Stimulated activated CD4-positive, alpha-beta T cell treated with anti-CD3 and anti-CD28 coated beads, Interleukin-4, amount 100 ng/mL, for 1 hour (primary cell): Measurements from ENCODE around the gene SLC12A7.
"Not testable (repeated sequence)": the region's sequence is repeated elsewhere in the genome, so short reads cannot be mapped to it uniquely, and the experiment has no call there.

Experiments used
- DNase-seq: peaks from one replicate; pipeline ENCODE4 v3.0.0-alpha.2; 2020

Gene SLC12A7

DNA sequence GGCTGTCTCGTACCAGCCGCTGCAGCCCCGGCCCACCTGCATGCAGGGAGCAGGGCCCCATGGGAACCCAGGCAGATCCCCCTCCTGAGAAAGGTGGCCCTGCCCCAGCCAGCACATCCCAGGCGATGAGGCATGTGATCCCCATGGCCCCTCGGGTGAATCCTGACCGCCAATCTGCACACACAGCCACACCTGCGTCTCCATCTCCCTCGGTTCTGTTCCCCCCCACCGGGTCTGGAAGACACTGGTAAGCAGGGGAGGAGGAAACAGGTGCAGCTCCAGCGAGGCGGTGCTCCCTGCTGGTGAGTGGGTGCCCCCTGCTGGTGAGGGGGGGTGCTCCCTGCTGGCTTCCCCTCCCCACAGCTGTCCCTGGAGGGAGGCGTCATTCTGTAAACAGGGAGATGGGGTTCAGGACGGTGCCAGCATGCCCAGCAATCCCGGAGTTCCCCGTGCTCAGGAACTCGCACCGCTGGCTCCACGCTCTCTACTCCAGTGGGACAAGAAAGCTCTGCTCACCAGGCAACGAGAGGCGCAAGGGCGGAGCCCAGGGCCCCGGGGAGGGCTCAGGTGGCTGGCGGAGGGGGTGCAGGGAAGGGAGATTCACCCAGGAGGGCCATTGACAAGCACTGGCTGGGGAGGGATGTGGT lies 28.4 kb upstream of the SLC12A7 start:
- peak; percentile 77 for DNase-seq

DNA sequence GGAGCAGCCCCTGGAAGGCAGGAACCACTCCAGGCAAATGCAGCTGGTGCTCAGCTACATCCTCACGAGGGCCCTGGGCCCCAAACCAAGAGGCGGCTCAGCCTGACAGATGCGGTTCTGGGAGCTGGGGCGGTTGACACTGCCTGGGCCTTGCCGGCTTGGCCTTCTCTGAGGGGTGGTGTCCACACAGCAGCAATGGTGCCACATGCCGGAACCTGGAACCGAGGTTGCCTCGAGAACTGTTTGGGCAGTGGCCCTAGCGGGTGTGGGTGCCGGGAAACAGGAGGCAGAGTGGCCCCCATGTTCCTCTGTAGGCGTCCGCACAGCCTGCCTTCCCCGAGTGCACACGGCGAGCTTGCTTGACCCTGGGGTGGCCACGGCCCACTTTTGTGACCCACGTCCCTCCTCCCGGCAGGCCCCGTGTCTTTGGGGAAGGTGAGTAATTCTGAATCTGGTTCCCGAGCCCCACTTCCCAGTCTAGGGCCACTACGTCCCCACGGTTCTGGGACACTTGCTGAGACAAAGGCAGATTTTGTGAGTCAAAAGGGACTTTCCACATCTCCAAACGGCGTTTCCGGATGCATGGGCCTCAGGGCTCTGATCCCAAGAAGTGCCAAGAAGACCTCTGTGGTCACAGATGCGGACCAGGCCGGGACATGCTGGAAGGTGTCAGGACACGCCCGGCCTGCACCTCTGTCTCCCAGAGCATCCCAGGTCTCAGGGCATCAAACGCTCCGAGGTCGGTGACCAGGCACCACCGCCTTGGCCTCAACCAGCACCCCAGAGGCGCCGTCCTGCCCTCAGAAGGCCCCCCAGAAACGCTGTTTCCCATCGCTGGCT lies 27.7 kb upstream of the SLC12A7 start:
- DNase-seq = no peak

DNA sequence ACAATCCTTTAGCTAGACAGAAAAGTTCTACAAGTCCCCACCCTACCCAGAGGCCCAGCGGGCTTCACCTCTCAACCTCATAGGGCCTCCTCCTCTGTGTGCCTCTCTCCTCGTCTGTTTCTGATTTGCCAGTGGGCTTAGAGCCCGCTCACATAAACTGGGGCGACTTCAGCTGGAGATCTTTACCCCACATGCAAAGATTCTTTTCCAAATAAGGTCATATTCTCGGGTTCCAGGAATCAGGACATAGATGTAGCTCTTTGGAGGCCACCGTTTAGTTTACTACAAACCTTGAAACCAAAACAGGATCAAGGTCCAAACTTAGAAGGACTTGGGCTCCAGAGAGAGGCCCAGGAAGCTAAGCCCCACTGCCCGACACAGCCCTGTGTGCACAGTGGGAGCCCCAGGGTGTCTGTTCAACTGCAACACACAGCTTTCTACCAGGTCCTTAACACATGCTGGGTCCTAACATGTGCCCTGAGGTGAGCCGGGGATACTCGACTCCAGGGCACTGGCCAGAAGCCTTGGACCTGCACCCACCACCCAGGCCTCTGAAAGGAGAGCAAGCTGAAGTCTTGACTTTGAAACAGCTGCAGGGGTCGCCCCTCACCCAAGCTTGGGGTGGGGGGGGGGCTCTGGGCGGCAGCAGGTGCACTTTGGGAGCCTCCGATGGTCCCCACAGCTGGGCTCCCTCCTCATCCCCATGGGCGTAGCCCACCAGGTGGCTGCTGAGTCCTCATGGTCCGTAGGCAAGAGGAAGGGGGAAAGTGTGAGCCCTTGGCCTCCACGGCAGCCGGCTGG lies 26.8 kb upstream of the SLC12A7 start:
- DNase-seq = no peak

DNA sequence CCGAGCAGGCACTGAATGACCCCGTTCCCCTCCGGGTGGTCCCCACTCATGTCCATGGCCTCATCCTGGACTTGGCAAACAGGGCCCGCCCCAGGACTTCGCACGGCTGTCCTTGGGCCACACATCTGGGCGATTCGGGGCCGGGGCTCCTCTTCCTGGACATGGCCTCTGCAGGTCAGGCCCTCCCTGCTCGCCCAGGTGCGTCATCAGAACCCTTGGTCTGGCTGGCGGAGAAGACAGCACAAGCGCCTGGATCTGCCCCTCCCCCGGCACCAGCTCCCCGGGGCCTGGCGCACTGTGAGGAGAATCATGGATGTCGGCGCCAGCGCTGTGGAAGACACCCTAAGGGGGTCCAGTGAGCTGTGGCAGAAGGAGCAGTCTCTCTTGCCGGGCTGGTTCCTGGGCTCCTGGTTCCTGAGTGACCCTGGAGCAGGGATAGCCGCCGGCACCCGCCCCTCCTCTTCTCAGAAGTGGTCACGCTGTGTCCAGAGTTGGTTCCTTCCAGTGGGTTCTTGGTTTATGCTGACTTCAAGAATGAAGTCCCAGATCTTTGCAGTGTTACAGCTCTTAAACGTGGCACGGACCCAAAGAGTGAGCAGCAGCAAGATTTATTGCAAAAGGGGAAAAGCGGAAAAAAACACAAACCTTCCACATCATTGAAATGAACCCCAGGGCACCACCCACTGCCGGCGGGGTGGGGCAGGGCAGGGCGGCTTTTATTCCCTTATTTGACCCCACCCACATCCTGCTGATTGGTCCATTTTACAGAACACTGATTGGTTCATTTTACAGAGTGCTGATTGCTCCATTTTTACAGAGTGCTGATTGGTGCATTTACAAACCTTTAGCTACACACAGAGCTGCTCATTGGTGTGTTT lies 25.9 kb upstream of the SLC12A7 start:
- DNase-seq = no peak

DNA sequence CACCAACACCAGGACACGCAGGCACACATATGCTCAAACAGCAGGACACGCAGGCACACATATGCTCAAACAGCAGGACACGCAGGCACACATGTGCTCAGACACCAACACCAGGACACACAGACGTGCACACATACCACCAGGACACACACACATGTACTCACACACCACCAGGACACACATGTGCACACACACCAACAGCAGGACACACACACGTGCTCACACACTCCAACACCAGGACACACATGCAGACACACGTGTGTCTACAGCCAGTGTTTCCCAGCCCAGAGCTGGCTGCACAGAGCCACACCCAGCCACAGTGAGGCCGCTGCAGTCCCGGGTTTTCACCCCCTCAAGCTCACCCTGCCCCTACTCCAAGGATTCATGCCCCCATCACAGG lies 25.0 kb upstream of the SLC12A7 start:
- DNase-seq = no peak

DNA sequence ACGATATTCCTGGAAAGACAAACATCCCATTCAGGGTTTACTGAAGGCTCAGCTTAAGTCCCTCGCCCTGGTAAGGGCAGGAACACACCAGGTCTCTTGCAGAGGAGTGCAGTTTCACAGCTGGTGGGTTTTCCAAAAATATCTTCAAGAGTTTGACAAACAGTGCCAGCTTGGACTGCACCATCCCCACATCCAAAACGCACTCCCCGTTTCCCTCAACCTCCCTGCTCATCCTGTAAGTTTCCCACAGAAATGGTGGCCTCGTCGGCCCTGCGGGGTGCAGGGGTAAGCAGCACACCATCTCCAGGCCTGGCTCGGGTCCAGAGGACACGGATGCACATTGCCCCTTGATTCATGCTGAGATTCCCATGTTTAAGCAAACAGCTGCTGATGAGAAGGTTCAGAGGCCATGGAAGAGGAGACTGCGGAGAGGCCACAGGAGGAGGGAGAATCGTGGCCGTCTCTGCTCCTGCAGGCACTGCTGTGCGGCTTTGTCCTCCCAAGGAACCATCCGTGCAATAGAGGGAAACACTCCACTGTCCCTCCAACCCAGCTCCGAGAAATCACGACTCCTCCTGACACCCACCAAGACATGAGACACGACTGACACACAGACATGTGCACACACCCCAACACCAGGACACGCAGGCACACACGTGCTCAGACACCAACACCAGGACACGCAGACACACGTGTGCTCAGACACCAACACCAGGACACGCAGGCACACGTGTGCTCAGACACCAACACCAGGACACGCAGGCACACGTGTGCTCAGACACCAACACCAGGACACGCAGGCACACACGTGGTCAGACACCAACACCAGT lies 24.0 kb upstream of the SLC12A7 start:
- DNase-seq = no peak

DNA sequence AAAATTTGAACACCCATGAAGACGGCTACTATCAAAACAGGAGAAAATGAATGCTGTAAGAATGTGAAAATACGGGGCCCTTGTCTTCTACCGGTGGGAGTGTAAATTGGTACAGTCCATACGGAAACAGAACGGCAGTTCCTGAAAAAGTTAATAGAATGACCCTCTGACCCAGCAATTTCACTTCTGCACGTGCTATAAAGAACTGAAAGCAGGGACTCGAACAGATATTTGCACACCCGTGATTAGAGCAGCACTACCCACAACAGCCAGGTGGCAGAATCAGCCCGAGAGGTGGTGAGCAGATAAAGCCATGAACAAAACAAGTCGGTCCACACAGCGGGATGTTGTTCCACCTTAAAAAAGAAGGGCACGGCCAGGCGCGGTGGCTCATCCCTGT lies 22.6 kb upstream of the SLC12A7 start:
- no peak for DNase-seq

DNA sequence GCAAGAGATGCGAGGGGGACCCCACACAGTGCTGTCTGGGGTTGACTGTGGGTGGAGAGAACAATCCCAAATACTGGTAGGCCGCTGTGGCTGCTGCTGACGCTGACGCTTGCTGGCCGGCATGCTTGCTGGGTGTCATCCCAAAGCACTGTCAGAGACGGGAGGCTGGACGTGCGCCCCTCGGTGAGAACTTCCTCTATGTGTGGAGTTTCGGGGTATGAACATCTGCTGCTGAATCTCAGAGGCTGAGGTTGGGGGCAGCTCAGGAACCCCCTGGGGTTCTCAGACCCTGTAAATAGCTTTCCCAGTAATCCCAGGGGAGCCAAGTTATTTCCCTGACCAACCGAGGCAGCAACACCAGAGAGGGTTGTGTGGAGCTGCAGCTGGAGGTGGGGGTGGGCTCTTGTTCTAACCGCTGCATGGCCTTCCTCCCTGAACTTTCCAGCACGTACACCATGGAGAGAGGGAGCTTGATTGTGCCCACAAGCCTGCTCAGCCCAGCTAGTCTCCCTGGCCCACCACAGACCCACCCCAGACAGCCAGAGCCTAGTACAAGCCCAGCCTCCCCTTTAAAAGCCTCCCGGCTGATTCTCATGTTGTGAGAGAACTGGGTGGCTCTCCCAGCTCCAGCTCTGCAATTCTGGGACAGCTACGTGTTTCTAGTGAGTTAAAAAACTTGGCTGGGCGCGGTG lies 21.8 kb upstream of the SLC12A7 start:
- DNase-seq = no peak

DNA sequence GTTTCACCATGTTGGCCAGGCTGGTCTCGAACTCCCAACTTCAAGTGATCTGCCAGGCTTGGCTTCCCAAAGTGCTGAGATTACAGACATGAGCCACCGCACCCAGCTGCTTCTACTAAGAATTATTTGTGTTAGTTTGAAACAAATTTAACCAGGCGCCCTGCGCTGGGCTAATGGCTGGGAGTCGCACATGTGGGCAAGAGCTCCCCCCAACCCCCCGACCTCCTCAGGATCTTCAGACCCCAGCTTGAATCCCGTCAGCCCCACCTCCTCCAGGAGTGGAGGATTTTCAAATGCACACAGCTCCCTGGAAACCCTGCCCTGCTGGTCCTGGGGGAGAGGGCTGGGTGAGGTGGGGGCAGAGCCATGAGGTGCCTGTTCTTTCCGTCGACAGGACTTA lies 21.2 kb upstream of the SLC12A7 start:
- DNase-seq = no peak

DNA sequence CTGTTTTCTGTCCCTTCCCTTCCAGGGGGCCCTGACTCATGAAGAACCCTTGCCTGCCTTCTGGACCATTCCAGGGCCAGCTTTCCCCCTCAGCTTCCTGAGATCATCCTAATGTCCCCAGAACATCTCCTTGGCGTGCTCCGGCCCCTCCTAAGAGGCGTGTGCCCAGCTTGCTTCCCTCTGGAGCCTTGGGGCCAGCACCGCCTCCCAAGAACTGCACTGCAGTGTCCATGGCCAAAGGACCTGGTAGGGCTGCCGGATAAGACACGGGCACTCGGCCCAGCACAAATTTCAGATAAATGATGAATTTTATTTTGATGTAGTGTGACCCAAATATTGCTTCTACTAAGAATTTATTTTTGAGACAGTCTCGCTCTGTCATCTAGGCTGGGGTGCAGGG lies 20.7 kb upstream of the SLC12A7 start:
- DNase-seq = no peak

DNA sequence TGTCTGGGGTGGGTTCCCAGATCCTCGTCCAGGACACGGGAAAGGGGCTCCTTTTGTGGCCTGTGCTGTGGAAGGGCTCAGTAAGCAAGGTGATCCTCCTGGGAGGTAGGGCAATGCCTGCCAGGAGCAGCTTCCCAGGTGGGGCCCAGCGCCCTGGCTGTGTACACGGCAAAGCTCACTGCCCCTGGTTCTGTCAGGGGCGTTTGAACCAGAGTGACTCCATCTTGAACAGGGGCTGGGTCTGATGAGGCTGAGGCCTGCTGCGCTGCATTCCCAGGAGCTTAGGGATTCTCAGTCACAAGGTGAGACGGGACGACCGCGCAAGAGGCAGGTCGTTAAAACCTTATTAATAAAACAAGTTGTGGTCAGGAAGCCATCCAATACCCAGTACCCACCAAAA lies 19.9 kb upstream of the SLC12A7 start:
- DNase-seq = no peak

DNA sequence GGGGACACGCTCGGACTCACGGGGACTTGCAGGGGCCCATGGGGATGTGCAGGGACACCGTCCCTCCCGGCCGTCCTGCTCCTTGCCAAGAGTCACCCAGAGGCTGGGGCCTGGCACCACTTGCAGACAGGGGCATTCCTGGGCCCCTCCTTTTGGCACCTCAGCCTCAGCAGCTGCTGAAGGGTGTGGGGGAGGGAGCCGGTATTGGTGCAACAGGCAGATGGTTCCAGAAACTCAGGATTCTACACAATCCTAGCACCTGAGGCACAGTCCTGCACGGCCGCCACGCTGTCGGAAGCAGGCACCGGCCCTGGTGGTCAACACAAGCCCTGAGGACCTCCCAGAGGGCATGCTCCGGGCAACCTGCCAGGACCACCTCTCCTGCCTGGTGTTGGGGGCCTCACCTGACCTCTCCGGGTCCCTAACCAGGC lies 19.3 kb upstream of the SLC12A7 start:
- no peak for DNase-seq

DNA sequence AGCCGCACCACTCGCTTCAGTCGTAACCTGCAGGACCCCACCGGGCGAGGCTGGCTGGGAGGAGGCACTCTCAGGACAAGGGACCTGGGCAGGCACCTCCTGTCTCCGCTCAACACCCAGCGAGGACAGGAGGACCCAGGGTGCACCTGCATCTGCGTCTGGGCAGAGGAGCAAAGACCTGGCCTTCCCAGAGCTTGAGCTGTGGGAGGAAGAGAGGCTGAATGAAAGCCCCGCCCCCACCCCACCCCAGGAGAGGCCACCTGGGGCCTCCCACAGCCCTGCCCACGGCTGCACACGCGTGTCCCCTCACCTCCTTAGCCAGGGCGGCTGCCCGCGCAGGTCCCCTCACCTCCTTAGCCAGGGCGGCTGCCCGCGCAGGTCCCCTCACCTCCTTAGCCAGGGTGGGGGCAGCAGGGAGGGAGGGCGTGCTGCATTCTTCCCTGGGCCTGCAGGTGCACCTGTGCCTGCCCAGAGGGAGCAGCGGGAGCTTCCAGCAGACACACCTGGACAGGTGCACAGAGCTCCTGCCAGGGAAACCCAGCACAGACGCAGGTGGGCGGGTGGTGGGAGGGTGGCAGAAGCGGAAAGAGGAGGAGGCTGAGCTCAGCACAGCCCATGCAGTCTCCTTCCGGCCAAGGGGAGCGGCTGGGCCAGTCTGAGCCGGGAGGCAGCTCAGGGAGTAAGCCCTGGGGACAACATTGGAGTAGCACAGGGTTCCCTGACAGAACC lies 18.5 kb upstream of the SLC12A7 start:
- no peak for DNase-seq

DNA sequence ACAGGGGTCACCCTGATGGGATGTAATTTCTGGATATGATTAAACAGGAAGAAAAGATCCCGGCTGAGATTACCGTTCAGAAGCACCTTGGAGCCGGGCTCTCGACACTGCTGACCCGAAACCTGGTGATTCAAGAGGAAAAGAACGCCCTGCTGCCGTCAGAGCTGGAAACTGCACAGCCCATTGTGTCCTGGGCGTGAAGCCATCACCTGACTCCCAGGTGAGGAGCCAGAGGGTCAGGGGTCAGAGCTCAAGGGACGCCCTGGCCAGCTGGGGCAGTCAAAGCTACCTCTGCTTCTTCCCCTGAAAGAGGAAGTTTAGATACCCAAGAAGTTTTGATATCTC lies 17.8 kb upstream of the SLC12A7 start:
- no peak for DNase-seq

DNA sequence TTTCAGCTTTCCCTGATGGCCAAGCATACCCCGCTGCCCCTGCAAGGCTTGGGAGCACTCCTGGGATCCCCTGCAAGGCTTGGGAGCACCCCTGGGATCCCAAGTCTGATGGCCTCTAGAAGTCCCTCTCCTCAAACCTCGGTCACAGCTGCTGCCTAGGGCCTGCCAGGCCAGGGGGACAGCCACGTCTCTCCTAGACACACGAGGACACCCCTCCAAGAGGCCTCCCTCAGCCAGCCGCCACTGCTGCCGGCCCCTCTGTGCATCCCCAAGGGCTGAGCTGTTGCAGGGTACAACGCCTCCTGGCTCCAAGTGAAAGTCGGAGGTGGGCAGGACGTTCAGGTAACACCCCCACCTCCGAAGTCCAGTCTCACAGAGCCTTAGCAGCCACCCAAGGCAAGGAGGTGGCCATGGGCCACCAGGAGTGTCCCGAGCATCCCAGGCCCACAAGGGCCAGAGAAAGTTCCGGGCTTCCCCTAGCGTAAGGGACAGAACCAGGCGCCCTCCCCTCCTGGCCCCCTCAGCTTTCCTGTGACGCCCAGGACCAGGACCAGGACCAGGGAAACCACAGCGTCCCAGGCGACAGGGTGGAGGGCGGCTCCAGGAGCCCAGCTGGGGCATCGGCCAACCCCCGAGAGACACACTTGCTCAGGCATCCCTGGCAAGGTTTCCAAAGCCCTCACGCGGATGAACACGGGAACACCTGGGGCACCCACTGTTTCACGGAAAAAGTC lies 17.3 kb upstream of the SLC12A7 start:
- DNase-seq = no peak

DNA sequence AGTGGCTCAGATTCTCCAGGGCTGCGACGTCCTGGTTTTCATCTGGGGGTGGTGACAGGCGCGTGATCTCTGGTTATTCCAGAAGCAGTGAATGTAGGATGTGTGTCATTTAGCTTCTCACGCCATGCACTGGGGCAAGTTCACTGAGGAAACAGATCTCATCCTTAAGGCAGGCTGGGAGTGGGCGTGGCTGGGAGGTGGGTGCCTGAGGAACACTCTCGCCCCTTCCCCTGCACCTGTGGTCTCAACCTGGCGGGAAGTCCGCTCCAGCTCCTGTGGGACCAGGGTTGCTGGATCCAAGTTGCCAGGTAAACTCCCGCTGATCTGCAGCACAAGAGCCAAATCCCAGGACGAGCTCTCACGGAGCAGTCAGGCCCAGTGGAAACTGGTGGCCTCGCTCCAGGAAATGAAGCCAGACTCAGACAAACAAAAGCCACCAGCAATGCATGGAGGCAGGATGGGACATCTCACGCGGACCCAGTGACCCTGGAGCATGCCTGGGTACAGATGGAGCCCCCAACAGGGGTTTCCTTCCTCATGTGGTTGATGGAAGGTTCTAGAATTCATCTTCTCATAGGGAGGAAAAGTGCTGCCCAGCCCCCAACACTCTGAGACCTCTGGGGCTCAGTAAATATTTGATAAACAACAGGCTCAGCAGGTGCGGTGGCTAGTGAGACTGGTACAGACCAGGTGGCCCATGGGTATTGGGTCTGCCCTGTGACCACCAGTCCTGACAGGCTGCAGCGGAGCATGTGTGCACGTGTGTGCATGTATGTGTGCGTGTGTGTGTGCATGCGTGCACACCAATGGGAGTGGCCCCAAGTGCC lies 16.3 kb upstream of the SLC12A7 start:
- DNase-seq = no peak

DNA sequence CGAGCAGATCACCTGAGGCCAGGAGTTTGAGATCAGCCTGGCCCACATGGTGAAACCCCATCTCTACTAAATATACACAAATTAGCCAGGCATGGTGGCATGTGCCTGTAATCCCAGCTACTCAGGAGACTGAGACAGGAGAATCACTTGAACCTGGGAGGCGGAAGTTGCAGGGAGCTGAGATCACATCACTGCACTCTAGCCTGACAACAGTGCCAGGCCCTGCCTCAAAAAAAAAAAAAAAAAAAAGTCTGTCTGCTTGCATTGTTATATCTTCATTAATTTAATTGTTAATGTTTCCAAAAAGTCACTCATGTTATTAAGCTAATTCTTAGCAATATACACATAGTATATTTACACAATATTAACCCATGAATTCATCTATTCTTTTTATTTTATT lies 13.8 kb upstream of the SLC12A7 start:
- not testable (repeated sequence) for DNase-seq

DNA sequence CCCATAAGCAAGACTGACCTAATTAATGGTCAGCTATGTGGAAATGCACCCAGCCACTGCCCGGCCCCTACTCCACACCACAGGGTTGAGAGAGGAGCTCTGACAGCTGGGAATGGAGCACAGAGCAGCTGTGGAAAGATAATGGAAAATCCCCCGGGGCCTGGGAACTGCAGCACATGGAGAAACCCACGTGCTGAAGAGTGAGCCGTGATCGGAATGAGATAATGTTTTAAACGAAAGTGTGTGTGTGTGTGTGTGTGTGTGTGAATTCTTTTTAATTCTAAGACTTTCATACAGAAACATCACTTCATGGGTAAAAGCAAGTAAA lies 13.1 kb upstream of the SLC12A7 start:
- no peak for DNase-seq
